IMR-90 (cell line): Measurements from ENCODE around the gene RAD51D. TPM values are rescaled to one million over a fixed set of nuclear protein-coding genes. Genes with fewer than 3 reads are reported as not detected.

Experiments used
- ATAC-seq: fragments of 200-7000 bp; cut with Tn5 transposase; 2 replicates; pipeline ENCODE4 v1.9.1; 2020; ENCODE audit warnings: low read depth, mild to moderate bottlenecking, moderate library complexity
- BruUV-seq: library from RNA; stranded (reverse); fragments of 400-500 nt; replicated peaks from 2 replicates; lab custom pipeline; 2021; lab: Mats Ljungman, UMichigan
- CTCF ChIA-PET: fragments of 300-600 bp; formaldehyde crosslinking; extraction: SDS; loops from one replicate; lab custom pipeline; 2021; ENCODE audit warnings: antibody characterized with exemption; lab: Yijun Ruan, JAX
- POLR2A ChIA-PET: fragments of 300-600 bp; sonication (Branson Sonifier 250); formaldehyde crosslinking; loops from one replicate; lab custom pipeline; 2022; ENCODE audit warnings: antibody characterized with exemption; ENCODE audit not compliant: unreplicated experiment; lab: Charles Lee
- DNase-seq: peaks from one replicate; pipeline ENCODE4 v3.0.0; 2013
- H2AFZ ChIP-seq: replicated peaks from 2 replicates; pipeline ENCODE3; 2013; ENCODE audit warnings: low read length, mild to moderate bottlenecking; ENCODE audit not compliant: poor library complexity
- H2AK5ac ChIP-seq: 2 replicates; pipeline ENCODE4 v1.6.1; 2013; ENCODE audit warnings: low read depth, low read length, inconsistent platforms
- H2AK9ac ChIP-seq: replicated peaks from 2 replicates; pipeline ENCODE3; 2013; ENCODE audit warnings: mild to moderate bottlenecking, low read depth, low read length, moderate library complexity; ENCODE audit not compliant: poor library complexity
- H2BK120ac ChIP-seq: 2 replicates; pipeline ENCODE4 v1.6.1; 2013; ENCODE audit warnings: low read depth, low read length, inconsistent platforms
- H2BK15ac ChIP-seq: 3 replicates; pipeline ENCODE4 v1.6.1; 2013; ENCODE audit warnings: low read depth, low read length, inconsistent platforms
- H2BK20ac ChIP-seq: 2 replicates; pipeline ENCODE4 v1.6.1; 2013; ENCODE audit warnings: low read depth, mild to moderate bottlenecking, inconsistent platforms, low read length, moderate library complexity
- H2BK5ac ChIP-seq: 2 replicates; pipeline ENCODE4 v1.6.1; 2013; ENCODE audit warnings: mild to moderate bottlenecking, low read depth, low read length, inconsistent platforms; ENCODE audit not compliant: poor library complexity, severe bottlenecking
- H3K14ac ChIP-seq: replicated peaks from 2 replicates; pipeline ENCODE4 v1.6.1; 2013; ENCODE audit warnings: low read depth, low read length, inconsistent platforms
- H3K18ac ChIP-seq: 2 replicates; pipeline ENCODE4 v1.6.1; 2013; ENCODE audit warnings: low read depth, low read length, control low read depth
- H3K23ac ChIP-seq: 2 replicates; pipeline ENCODE4 v1.6.1; 2013; ENCODE audit warnings: low read depth, low read length, inconsistent platforms
- H3K27ac ChIP-seq: 2 replicates; pipeline ENCODE4 v1.5.1; 2013; ENCODE audit warnings: mild to moderate bottlenecking, control low read depth, low read length; ENCODE audit not compliant: insufficient read depth
- H3K27me3 ChIP-seq: 2 replicates; pipeline ENCODE4 v1.6.1; 2013; ENCODE audit warnings: low read length; ENCODE audit not compliant: control insufficient read depth, insufficient read depth
- H3K36me3 ChIP-seq: 2 replicates; pipeline ENCODE4 v1.6.1; 2013; ENCODE audit warnings: low read length, mixed read lengths; ENCODE audit not compliant: control insufficient read depth, insufficient read depth
- H3K4ac ChIP-seq: 2 replicates; pipeline ENCODE4 v1.6.1; 2013; ENCODE audit warnings: low read depth, low read length, inconsistent platforms
- H3K4me1 ChIP-seq: 2 replicates; pipeline ENCODE4 v1.6.1; 2013; ENCODE audit warnings: low read length, mixed read lengths; ENCODE audit not compliant: control insufficient read depth, insufficient read depth
- H3K4me2 ChIP-seq: 2 replicates; pipeline ENCODE4 v1.6.1; 2013; ENCODE audit warnings: low read depth, mild to moderate bottlenecking, control low read depth, low read length, moderate library complexity
- H3K4me3 ChIP-seq: 2 replicates; pipeline ENCODE4 v1.5.1; 2013; ENCODE audit warnings: low read depth, mild to moderate bottlenecking, control low read depth, low read length, moderate library complexity; ENCODE audit not compliant: insufficient read depth
- H3K56ac ChIP-seq: 2 replicates; pipeline ENCODE4 v1.6.1; 2013; ENCODE audit warnings: low read length, inconsistent platforms; ENCODE audit not compliant: insufficient read depth; ENCODE audit errors: extremely low read depth
- H3K79me1 ChIP-seq, 2 experiments: 2 replicates each; pipeline ENCODE4 v1.6.1; 2013; ENCODE audit warnings: low read length in 2 of 2, inconsistent platforms in 1 of 2, low read depth in 1 of 2
- H3K9ac ChIP-seq: 2 replicates; pipeline ENCODE4 v1.6.1; 2013; ENCODE audit warnings: low read depth, low read length, control low read depth
- H3K9me1 ChIP-seq: 2 replicates; pipeline ENCODE4 v1.6.1; 2013; ENCODE audit warnings: low read length, inconsistent platforms; ENCODE audit not compliant: insufficient read depth
- H3K9me3 ChIP-seq: 2 replicates; pipeline ENCODE4 v1.6.1; 2013; ENCODE audit warnings: low read length; ENCODE audit not compliant: control insufficient read depth, insufficient read depth
- H4K20me1 ChIP-seq: 2 replicates; pipeline ENCODE4 v1.6.1; 2013; ENCODE audit warnings: low read length, inconsistent platforms; ENCODE audit not compliant: insufficient read depth
- H4K5ac ChIP-seq: 2 replicates; pipeline ENCODE4 v1.6.1; 2013; ENCODE audit warnings: mild to moderate bottlenecking, low read depth, low read length, control low read depth
- H4K8ac ChIP-seq, 2 experiments: 2 replicates each; pipeline ENCODE4 v1.6.1; 2013; ENCODE audit warnings: low read depth in 2 of 2, low read length in 2 of 2, control low read depth in 1 of 2, inconsistent platforms in 1 of 2
- H4K91ac ChIP-seq: 2 replicates; pipeline ENCODE4 v1.6.1; 2013; ENCODE audit warnings: low read depth, low read length, inconsistent platforms; ENCODE audit not compliant: insufficient read depth
- MAZ ChIP-seq: IDR thresholded peaks from 2 replicates; pipeline ENCODE4 v1.6.1; 2012; ENCODE audit warnings: low read depth, mild to moderate bottlenecking, low read length, improper control_type of control experiment, moderate library complexity, borderline replicate concordance
- SMC3 ChIP-seq: fragments of 150-350 bp; IDR thresholded peaks from 2 replicates; pipeline ENCODE4 v1.6.1; 2016; ENCODE audit warnings: low read depth, mild to moderate bottlenecking, antibody characterized with exemption, low read length, moderate library complexity
- WGBS, 2 experiments: methylation state at CpG; one replicate each; pipeline versions ENCODE4 v1.1.5 to v1.1.7; 2013; ENCODE audit warnings: missing lambda C conversion rate in 2 of 2; ENCODE audit not compliant: insufficient read length in 1 of 2; ENCODE audit errors: extremely low coverage in 2 of 2; 5-methylcytosine and 5-hydroxymethylcytosine counted together
- dilution Hi-C: fragments of 300-500 bp; cut with HindIII; formaldehyde crosslinking; loops from one replicate; pipeline ENCODE4 v1.14.3; 2018; ENCODE audit warnings: low sequenced_read_pairs; ENCODE audit not compliant: unreplicated experiment
- in situ Hi-C: fragments of 300-500 bp; cut with MboI; formaldehyde crosslinking; loops from 3 replicates; pipeline ENCODE4 v1.14.3; 2019; ENCODE audit warnings: low sequenced_read_pairs, inconsistent platforms, mixed read lengths
- intact Hi-C: fragments of 100-400 bp; cut with micrococcal nuclease; formaldehyde crosslinking; loops from 2 replicates; pipeline ENCODE4 v1.10.0; 2022
- polyA plus RNA-seq, 3 experiments: library from polyadenylated mRNA; depleted of rRNA; stranded (reverse); fragments of >200 nt; gene quantifications; 2 replicates each; pipeline ENCODE4 v1.2.3, GENCODE V29; 2012; ENCODE audit warnings: low replicate concordance in 1 of 3
- total RNA-seq: library from RNA; depleted of rRNA; stranded (reverse); fragments of >200 nt; gene quantifications from 2 replicates; pipeline ENCODE4 v1.2.3, GENCODE V29; 2012

Gene RAD51D
- total and polyA plus RNA-seq, 2 of the 4 experiments (the other 2 are of a cell fraction) = 10.8 to 12.7 TPM

DNA sequence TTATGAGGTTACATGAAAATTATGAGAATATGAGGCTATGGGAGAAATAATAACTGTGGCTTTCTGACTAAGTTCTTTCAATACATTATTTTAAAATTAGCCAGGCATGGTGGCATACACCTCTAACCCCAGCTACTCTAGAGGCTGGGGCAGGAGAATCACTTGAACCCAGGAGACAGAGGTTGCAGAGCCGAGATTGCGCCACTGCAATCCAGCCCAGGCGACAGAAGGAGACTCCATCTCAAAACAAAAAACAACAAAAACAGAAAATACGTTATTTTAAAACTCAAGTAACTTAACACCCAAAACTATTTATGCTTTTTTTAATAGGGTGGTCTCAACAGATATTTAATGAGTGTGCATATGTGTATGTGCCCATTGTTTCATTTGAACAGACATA, 53.8 kb downstream of the RAD51D start:
- Histone ChIP-seq H2BK20ac (no peak overlapping the region), H3K18ac (no peak overlapping the region), H3K27ac (no peak overlapping the region), H2AK9ac (no peak overlapping the region), H2BK120ac (no peak overlapping the region), H3K14ac (no peak overlapping the region), H3K79me1 (peaks cover 26 to 72% of the 10 kb centered on the region in 2 experiments), H3K27me3 (no peaks in the 10 kb centered on the region), H2AFZ (no peak overlapping the region), H3K9me3 (no peaks in the 10 kb centered on the region), H2AK5ac (no peak overlapping the region), H2BK15ac (no peak overlapping the region), H4K8ac (no peak overlapping the region), H3K36me3 (peaks cover 1% of the 10 kb centered on the region), H3K9ac (no peak overlapping the region), H3K56ac (no peak overlapping the region), H3K23ac (no peak overlapping the region), H4K20me1 (no peaks in the 10 kb centered on the region), H4K91ac (no peak overlapping the region), H3K4me1 (peaks cover 8% of the 10 kb centered on the region), H3K4me3 (no peak overlapping the region), H4K5ac (no peak overlapping the region), H3K4ac (no peak overlapping the region), H2BK5ac (no peak overlapping the region), H3K4me2 (no peak overlapping the region), H3K9me1 (peaks cover 8% of the 10 kb centered on the region)
- DNase-seq = no peak
- in situ Hi-C loops = no loop called here
- no TSS peak for BruUV-seq
- TF ChIP-seq SMC3 (no peak), MAZ (no peak)
- intact Hi-C loops = loop anchor here (5.0 kb wide), 1 partner anchor 44 kb away; no protein-coding TSS in a partner anchor
- no CpG with 5 or more reads among the region's 4 CpGs for WGBS, 2 experiments
- ATAC-seq = no peak
- ChIA-PET POLR2A (no interaction called here), CTCF (no interaction called here)
- dilution Hi-C loops = no loop called here
